ENCODE measurements around the gene PFKFB3. TPM values are rescaled to one million over a fixed set of nuclear protein-coding genes. Genes with fewer than 3 reads are reported as not detected.

Gene PFKFB3
- total and polyA plus RNA-seq, 12 donors: 5.5 to 77.3 (median 14.7) TPM

DNA sequence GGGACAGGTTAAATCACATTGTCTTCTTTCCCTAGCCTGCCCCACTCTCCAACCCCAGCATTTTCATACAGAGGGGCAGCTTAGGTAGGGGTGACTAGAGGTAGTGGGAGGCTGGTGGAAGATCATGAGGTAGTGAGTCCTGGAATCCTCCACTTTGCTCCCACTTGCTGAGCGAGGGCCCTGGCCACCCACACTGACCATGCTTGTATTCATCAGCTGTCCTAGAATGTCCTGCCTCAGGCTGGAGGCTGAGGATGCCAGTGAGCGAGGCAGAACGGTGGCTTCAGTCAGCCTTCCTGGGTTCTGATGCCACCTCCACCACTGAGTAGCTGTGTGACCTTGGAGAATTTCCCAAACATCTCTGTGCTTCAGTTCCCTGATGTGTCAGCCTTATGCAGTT lies 34.6 kb upstream of the PFKFB3 start:
- Histone ChIP-seq H3K4me3 (no peak overlapping the region), H3K27ac (peak overlapping the region in 3 of 10 donors; percentile 15 to 32 (median 24)), H3K4me1 (peaks cover 9 to 85% (median 59%) of the 10 kb centered on the region in 9 donors), H3K27me3 (no peaks in the 10 kb centered on the region), H3K9me3 (no peaks in the 10 kb centered on the region), H3K36me3 (peaks cover 0 to 23% (median 0%) of the 10 kb centered on the region in 9 donors)
- no peak for DNase-seq
- no peak for ATAC-seq
- intact Hi-C loops (cut with DNase I): loop anchor here in 1 of 10 donors (5.0 kb wide), 1 partner anchor 34 kb away; the partner anchor contains the start of gene PFKFB3
- 69 to 94% methylated on average over 3 of the region's 3 CpGs for WGBS, 2 donors
- TF ChIP-seq, protein P1, sequence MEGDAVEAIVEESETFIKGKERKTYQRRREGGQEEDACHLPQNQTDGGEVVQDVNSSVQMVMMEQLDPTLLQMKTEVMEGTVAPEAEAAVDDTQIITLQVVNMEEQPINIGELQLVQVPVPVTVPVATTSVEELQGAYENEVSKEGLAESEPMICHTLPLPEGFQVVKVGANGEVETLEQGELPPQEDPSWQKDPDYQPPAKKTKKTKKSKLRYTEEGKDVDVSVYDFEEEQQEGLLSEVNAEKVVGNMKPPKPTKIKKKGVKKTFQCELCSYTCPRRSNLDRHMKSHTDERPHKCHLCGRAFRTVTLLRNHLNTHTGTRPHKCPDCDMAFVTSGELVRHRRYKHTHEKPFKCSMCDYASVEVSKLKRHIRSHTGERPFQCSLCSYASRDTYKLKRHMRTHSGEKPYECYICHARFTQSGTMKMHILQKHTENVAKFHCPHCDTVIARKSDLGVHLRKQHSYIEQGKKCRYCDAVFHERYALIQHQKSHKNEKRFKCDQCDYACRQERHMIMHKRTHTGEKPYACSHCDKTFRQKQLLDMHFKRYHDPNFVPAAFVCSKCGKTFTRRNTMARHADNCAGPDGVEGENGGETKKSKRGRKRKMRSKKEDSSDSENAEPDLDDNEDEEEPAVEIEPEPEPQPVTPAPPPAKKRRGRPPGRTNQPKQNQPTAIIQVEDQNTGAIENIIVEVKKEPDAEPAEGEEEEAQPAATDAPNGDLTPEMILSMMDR (IDR thresholded peaks at IDR 0.05): no peak

- H3K4me1 ChIP-seq: peaks cover 3 to 88% (median 61%) of the 10 kb centered on the region in 9 donors
- H3K36me3 ChIP-seq: peaks cover 0 to 23% (median 0%) of the 10 kb centered on the region in 9 donors
- DNase-seq (peak in 1 of 2 donors; percentile 55), ATAC-seq (peak in 3 of 8 donors; percentile 38 to 56 (median 54))
- no peaks in the 10 kb centered on the region for H3K9me3 ChIP-seq
- peak overlapping the region in 8 of 10 donors; percentile 10 to 84 (median 47) for H3K27ac ChIP-seq
- 43 to 62% methylated on average over 2 of the region's 2 CpGs for WGBS, 2 donors
- no peaks in the 10 kb centered on the region for H3K27me3 ChIP-seq
- TF ChIP-seq, protein P1 (IDR thresholded peaks at IDR 0.05): no peak
- intact Hi-C loops (cut with DNase I): loop anchor here in 2 of 10 donors (2.0 kb wide), 2 partner anchors 30 to 32 kb away; partner anchors contain the start of gene PFKFB3 (in 1 of the 2)
- no peak overlapping the region for H3K4me3 ChIP-seq
Observed at GRCh38 chr10:6170638-6171037, 32.1 kb upstream of the PFKFB3 start.

GRCh38 chr10:6171881-6172695 lies 30.6 kb upstream of the PFKFB3 start:
- ATAC-seq (peak; percentile 70 to 88 (median 76)), DNase-seq (peak; percentile 60 to 79)
- peak overlapping the region in 7 of 10 donors; percentile 1 to 34 (median 14) for H3K4me3 ChIP-seq

DNA sequence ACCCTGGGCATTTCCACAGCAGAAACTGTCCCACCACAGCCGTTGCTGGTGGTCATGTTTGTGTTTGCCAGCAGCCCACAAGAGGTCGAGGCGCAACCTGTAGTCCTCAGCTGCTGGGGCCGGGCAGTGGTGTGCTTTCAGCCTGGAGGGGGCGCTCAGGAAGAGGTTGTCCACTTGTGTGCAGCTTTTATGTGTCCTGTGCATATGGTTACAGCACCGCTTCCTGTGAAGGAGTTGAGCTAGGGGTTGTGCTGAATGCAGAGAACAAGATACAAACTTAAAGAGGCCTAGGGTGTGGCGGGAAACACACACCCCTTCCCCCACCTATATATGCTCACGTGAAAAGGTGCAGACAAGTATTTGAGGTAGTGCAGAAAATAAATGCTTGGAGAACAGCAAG lies 29.5 kb upstream of the PFKFB3 start:
- ATAC-seq (no peak), DNase-seq (no peak)
- intact Hi-C loops (cut with DNase I): no loop called here
- TF ChIP-seq, protein P1 (IDR thresholded peaks at IDR 0.05): peak in 3 of 9 donors; percentile 8 to 39 (median 17)
- no peaks in the 10 kb centered on the region for H3K9me3 ChIP-seq
- peaks cover 4 to 90% (median 72%) of the 10 kb centered on the region in 9 donors for H3K4me1 ChIP-seq
- peak overlapping the region in 2 of 10 donors; percentile 10 to 84 for H3K27ac ChIP-seq
- no peaks in the 10 kb centered on the region for H3K27me3 ChIP-seq
- H3K36me3 ChIP-seq: peaks cover 0 to 5% (median 0%) of the 10 kb centered on the region in 9 donors
- 63 to 69% methylated on average over 8 of the region's 8 CpGs for WGBS, 2 donors
- H3K4me3 ChIP-seq: no peak overlapping the region

More at GRCh38 chr10:6171881-6172695, 30.6 kb upstream of the PFKFB3 start:
- H3K27ac ChIP-seq: peak overlapping the region in 8 of 10 donors; percentile 19 to 84 (median 62)
- H3K36me3 ChIP-seq: peaks cover 0 to 11% (median 0%) of the 10 kb centered on the region in 9 donors
- H3K9me3 ChIP-seq: no peaks in the 10 kb centered on the region
- TF ChIP-seq, protein P1 (IDR thresholded peaks at IDR 0.05): no peak
- peaks cover 3 to 89% (median 66%) of the 10 kb centered on the region in 9 donors for H3K4me1 ChIP-seq
- H3K27me3 ChIP-seq: no peaks in the 10 kb centered on the region
- WGBS, 2 donors: 37 to 56% methylated on average over 23 of the region's 23 CpGs
- intact Hi-C loops (cut with DNase I): loop anchor here in 2 of 10 donors (2.0 kb wide), 2 partner anchors 29 to 31 kb away; partner anchors contain the start of gene PFKFB3 (in 1 of the 2)

All from heart right ventricle (tissue), 16 donors.